Gastrocnemius medialis (tissue), 4 donors: Measurements from ENCODE around the gene FBXW10B. TPM values are rescaled to one million over a fixed set of nuclear protein-coding genes. Genes with fewer than 3 reads are reported as not detected.
"Not testable (repeated sequence)": the region's sequence is repeated elsewhere in the genome, so short reads cannot be mapped to it uniquely, and the experiment has no call there.

Experiments
- ATAC-seq, 2 donors: fragments of 150-250 bp; one replicate each; pipeline ENCODE4 v1.9.1; 2016
- DNase-seq, 2 donors: peaks; one replicate each; pipeline ENCODE4 v3.0.0-alpha.2; 2019
- H3K27ac ChIP-seq, 4 donors: fragments of 200-600 bp; sonication (generic); 1 replicate in 1 of 4; 2 replicates in 3 of 4; pipeline ENCODE4 v1.5.1; 2016 to 2018; ENCODE audit warnings: mild to moderate bottlenecking in 2 of 4, moderate library complexity in 1 of 4
- H3K27me3 ChIP-seq, 3 donors: fragments of 200-600 bp; sonication (generic) in 2 of 3; 1 replicate in 1 of 3; 2 replicates in 2 of 3; pipeline versions ENCODE4 v1.5.1 to v1.6.0; 2016 to 2019; ENCODE audit warnings: mild to moderate bottlenecking in 1 of 3, moderate library complexity in 1 of 3
- H3K36me3 ChIP-seq, 2 donors: fragments of 200-600 bp; sonication (generic) in 1 of 2; one replicate each; pipeline ENCODE4 v1.5.1; 2017 to 2018
- H3K4me1 ChIP-seq, 2 donors: fragments of 200-600 bp; sonication (generic) in 1 of 2; one replicate each; pipeline ENCODE4 v1.5.1; 2016 to 2017; ENCODE audit warnings: mild to moderate bottlenecking in 2 of 2
- H3K4me3 ChIP-seq, 4 donors: fragments of 200-600 bp; sonication (generic) in 3 of 4; 1 replicate in 1 of 4; 2 replicates in 3 of 4; pipeline ENCODE4 v1.5.1; 2016 to 2019; ENCODE audit warnings: mild to moderate bottlenecking in 2 of 4
- H3K9me3 ChIP-seq, 3 donors: fragments of 200-600 bp; sonication (generic) in 2 of 3; 1 replicate in 1 of 3; 2 replicates in 2 of 3; pipeline ENCODE4 v1.5.1; 2016 to 2019
- in situ Hi-C, 4 donors: fragments of 200-750 bp; cut with MboI; loops; one replicate each; pipeline versions ENCODE4 v1.15.0 to v1.8.0; 2017; ENCODE audit warnings: low sequenced_read_pairs in 4 of 4
- intact Hi-C: fragments of 100-400 bp; cut with DNase I; formaldehyde crosslinking; loops from one replicate; pipeline ENCODE4 v1.15.1; 2023; ENCODE audit warnings: low total_unique reads
- total RNA-seq, 4 donors: library from RNA; depleted of rRNA; stranded (reverse); fragments of >200 nt; gene quantifications; one replicate each; pipeline versions ENCODE4 v1.1.0 to v1.2.3, GENCODE V29; 2016

The FBXW10B gene
- total RNA-seq, 4 donors from 2014 or later = 1.1 to 2.7 (median 1.5) TPM

- H3K27ac ChIP-seq = not testable (repeated sequence)
These were observed 2.7 kb downstream of the FBXW10B start for GRCh38 chr17:15616828-15617227.

GRCh38 chr17:15615850-15616249, 3.7 kb downstream of the FBXW10B start:
- H3K27me3 ChIP-seq, DNase-seq, H3K4me1 ChIP-seq, H3K36me3 ChIP-seq, ATAC-seq, H3K4me3 ChIP-seq, in situ Hi-C loops, H3K9me3 ChIP-seq, H3K27ac ChIP-seq, intact Hi-C loops: not testable (repeated sequence)

More at GRCh38 chr17:15616828-15617227, 2.7 kb downstream of the FBXW10B start:
- DNase-seq, H3K4me1 ChIP-seq, H3K36me3 ChIP-seq, H3K27me3 ChIP-seq, intact Hi-C loops, H3K9me3 ChIP-seq, H3K4me3 ChIP-seq, ATAC-seq, in situ Hi-C loops: not testable (repeated sequence)

- DNase-seq, H3K4me3 ChIP-seq, H3K9me3 ChIP-seq, H3K4me1 ChIP-seq, intact Hi-C loops, H3K36me3 ChIP-seq, ATAC-seq, in situ Hi-C loops, H3K27ac ChIP-seq, H3K27me3 ChIP-seq: not testable (repeated sequence)
These were observed 6.4 kb downstream of the FBXW10B start for GRCh38 chr17:15613111-15613510.

- H3K36me3 ChIP-seq, ATAC-seq, H3K4me1 ChIP-seq, intact Hi-C loops, DNase-seq, H3K27ac ChIP-seq, H3K9me3 ChIP-seq, H3K27me3 ChIP-seq, H3K4me3 ChIP-seq, in situ Hi-C loops: not testable (repeated sequence)
These were observed 26.5 kb downstream of the FBXW10B start for GRCh38 chr17:15592960-15593359.

GRCh38 chr17:15591986-15592385, 27.5 kb downstream of the FBXW10B start:
- H3K27me3 ChIP-seq, in situ Hi-C loops, H3K9me3 ChIP-seq, H3K4me1 ChIP-seq, H3K4me3 ChIP-seq, H3K36me3 ChIP-seq, DNase-seq, H3K27ac ChIP-seq, intact Hi-C loops, ATAC-seq: not testable (repeated sequence)

GRCh38 chr17:15590844-15591243, 28.7 kb downstream of the FBXW10B start:
- ATAC-seq, H3K36me3 ChIP-seq, H3K4me3 ChIP-seq, H3K9me3 ChIP-seq, H3K4me1 ChIP-seq, H3K27ac ChIP-seq, DNase-seq, in situ Hi-C loops, H3K27me3 ChIP-seq, intact Hi-C loops: not testable (repeated sequence)

- DNase-seq, in situ Hi-C loops, ATAC-seq, H3K4me1 ChIP-seq, intact Hi-C loops, H3K9me3 ChIP-seq, H3K4me3 ChIP-seq, H3K27ac ChIP-seq, H3K36me3 ChIP-seq, H3K27me3 ChIP-seq: not testable (repeated sequence)
These were observed 29.7 kb downstream of the FBXW10B start for GRCh38 chr17:15589544-15590536.

- H3K27ac ChIP-seq, H3K4me3 ChIP-seq, H3K4me1 ChIP-seq, H3K27me3 ChIP-seq, H3K9me3 ChIP-seq, H3K36me3 ChIP-seq, DNase-seq, intact Hi-C loops, in situ Hi-C loops, ATAC-seq: not testable (repeated sequence)
These were observed 31.5 kb downstream of the FBXW10B start for GRCh38 chr17:15588017-15588416.

- H3K27ac ChIP-seq, H3K27me3 ChIP-seq, in situ Hi-C loops, intact Hi-C loops, H3K4me1 ChIP-seq, H3K9me3 ChIP-seq, H3K36me3 ChIP-seq, H3K4me3 ChIP-seq, ATAC-seq, DNase-seq: not testable (repeated sequence)
These were observed 36.2 kb downstream of the FBXW10B start for GRCh38 chr17:15583313-15583712.

- H3K4me1 ChIP-seq, ATAC-seq, intact Hi-C loops, in situ Hi-C loops, H3K36me3 ChIP-seq, H3K27ac ChIP-seq, H3K9me3 ChIP-seq, H3K27me3 ChIP-seq, H3K4me3 ChIP-seq, DNase-seq: not testable (repeated sequence)
These were observed 38.0 kb downstream of the FBXW10B start for GRCh38 chr17:15581462-15581861.

GRCh38 chr17:15576848-15577247, 42.7 kb downstream of the FBXW10B start:
- H3K4me1 ChIP-seq, H3K27ac ChIP-seq, H3K9me3 ChIP-seq, H3K27me3 ChIP-seq, intact Hi-C loops, DNase-seq, H3K4me3 ChIP-seq, ATAC-seq, in situ Hi-C loops, H3K36me3 ChIP-seq: not testable (repeated sequence)

- H3K27me3 ChIP-seq, ATAC-seq, H3K9me3 ChIP-seq, H3K4me3 ChIP-seq, H3K27ac ChIP-seq, intact Hi-C loops, H3K36me3 ChIP-seq, DNase-seq, H3K4me1 ChIP-seq, in situ Hi-C loops: not testable (repeated sequence)
These were observed 44.8 kb downstream of the FBXW10B start for GRCh38 chr17:15574660-15575059.
